Measurements from ENCODE around the gene SAMD4A. TPM values are rescaled to one million over a fixed set of nuclear protein-coding genes. Genes with fewer than 3 reads are reported as not detected.

The SAMD4A gene
- total RNA-seq, 2 experiments from 2014 or later: 3.6 to 3.9 TPM

- ChIA-PET POLR2A (no interaction called here), CTCF (interaction anchor here (1.5 kb wide), 1 partner anchor 42 kb away, joined by 5 read pairs; no protein-coding TSS in a partner anchor)
- ATAC-seq: no peak
- Mint-ChIP-seq H3K27ac (no peak overlapping the region), H3K4me3 (no peak overlapping the region), H3K36me3 (ENCODE audit: low read depth) (peaks cover 45% of the 10 kb centered on the region), H3K27me3 (ENCODE audit: low read depth) (no peaks in the 10 kb centered on the region), H3K4me1 (ENCODE audit: low read depth) (no peaks in the 10 kb centered on the region), H3K9me3 (ENCODE audit: insufficient read depth) (no peaks in the 10 kb centered on the region)
- DNase-seq: no peak
Measured at GRCh38 chr14:54839701-54840119, 272.8 kb downstream of the SAMD4A start.

GRCh38 chr14:54840336-54840735, 273.4 kb downstream of the SAMD4A start:
- no peaks in the 10 kb centered on the region for H3K27me3 Mint-ChIP-seq (ENCODE audit: low read depth)
- no peak for ATAC-seq
- peaks cover 46% of the 10 kb centered on the region for H3K36me3 Mint-ChIP-seq (ENCODE audit: low read depth)
- H3K27ac Mint-ChIP-seq: no peak overlapping the region
- H3K9me3 Mint-ChIP-seq (ENCODE audit: insufficient read depth): no peaks in the 10 kb centered on the region
- no peak for DNase-seq
- no peaks in the 10 kb centered on the region for H3K4me1 Mint-ChIP-seq (ENCODE audit: low read depth)
- no peak overlapping the region for H3K4me3 Mint-ChIP-seq
- ChIA-PET POLR2A (no interaction called here), CTCF (interaction anchor here (1.5 kb wide), 1 partner anchor 42 kb away, joined by 5 read pairs; no protein-coding TSS in a partner anchor)

GRCh38 chr14:54840798-54841197, 273.9 kb downstream of the SAMD4A start:
- Mint-ChIP-seq H3K9me3 (ENCODE audit: insufficient read depth) (no peaks in the 10 kb centered on the region), H3K27me3 (ENCODE audit: low read depth) (no peaks in the 10 kb centered on the region), H3K36me3 (ENCODE audit: low read depth) (peaks cover 50% of the 10 kb centered on the region), H3K4me3 (no peak overlapping the region), H3K4me1 (ENCODE audit: low read depth) (no peaks in the 10 kb centered on the region), H3K27ac (no peak overlapping the region)
- CTCF ChIA-PET: interaction anchor here (1.1 to 1.5 kb wide), 2 partner anchors 41 to 61 kb away, joined by 3 to 5 read pairs; no protein-coding TSS in a partner anchor
- DNase-seq (no peak), ATAC-seq (no peak)
- POLR2A ChIA-PET: no interaction called here

Other genes starting within 250 kb of the SAMD4A start
- gene CDKN3, start 170.1 kb upstream of the SAMD4A start, total RNA-seq: 100 to 1,000 TPM; 116 to 123 TPM
- 10 to 100 TPM; 60.5 to 65.1 TPM for gene CNIH1, start 125.8 kb upstream of the SAMD4A start, total RNA-seq
- gene GMFB, start 78.1 kb upstream of the SAMD4A start, total RNA-seq: 10 to 100 TPM; 28.1 to 34.1 TPM
- gene CGRRF1, start 57.2 kb upstream of the SAMD4A start, total RNA-seq: 10 to 100 TPM; 13.6 to 13.7 TPM

Data from activated CD8-positive, alpha-beta T cell treated with anti-CD3 and anti-CD28 coated beads, Interleukin-2, amount 10 ng/mL, durations not matched to agents 7 days and 5 days (primary cell).